ENCODE measurements around the gene ANK2.

DNA sequence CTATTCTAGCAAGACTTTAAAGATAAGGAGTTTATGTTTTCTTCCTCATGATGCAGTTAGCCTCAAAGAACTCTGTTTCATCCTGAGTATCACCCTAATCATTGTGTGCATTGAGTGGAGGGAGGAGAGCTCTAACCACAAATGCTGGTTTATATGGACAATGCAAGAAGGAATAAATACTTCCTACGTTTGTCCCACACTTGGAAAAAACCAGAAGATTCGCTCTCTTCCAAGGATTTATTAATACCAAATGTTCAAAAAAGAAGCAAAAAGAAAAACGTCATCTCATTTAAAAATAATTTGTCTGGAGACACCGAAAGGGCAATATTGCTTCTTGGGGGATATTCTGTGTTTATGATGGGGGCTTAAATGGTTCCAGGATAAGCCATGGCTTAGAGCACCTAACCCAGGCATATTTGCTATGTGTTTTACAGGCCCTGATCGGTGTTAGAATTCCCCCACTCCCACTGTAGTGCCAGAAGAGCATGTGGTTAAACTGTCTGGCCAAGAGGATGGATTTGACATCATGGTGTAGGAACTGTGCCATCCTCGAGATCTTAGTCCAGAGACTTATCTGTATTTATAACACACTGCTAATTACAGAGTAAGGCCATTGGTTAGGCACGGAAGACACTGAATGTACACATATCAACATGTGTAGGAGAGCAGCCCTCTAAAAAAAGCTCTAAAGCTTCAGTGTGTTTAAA lies 227.2 kb downstream of the ANK2 start:
- TF ChIP-seq, protein P1, sequence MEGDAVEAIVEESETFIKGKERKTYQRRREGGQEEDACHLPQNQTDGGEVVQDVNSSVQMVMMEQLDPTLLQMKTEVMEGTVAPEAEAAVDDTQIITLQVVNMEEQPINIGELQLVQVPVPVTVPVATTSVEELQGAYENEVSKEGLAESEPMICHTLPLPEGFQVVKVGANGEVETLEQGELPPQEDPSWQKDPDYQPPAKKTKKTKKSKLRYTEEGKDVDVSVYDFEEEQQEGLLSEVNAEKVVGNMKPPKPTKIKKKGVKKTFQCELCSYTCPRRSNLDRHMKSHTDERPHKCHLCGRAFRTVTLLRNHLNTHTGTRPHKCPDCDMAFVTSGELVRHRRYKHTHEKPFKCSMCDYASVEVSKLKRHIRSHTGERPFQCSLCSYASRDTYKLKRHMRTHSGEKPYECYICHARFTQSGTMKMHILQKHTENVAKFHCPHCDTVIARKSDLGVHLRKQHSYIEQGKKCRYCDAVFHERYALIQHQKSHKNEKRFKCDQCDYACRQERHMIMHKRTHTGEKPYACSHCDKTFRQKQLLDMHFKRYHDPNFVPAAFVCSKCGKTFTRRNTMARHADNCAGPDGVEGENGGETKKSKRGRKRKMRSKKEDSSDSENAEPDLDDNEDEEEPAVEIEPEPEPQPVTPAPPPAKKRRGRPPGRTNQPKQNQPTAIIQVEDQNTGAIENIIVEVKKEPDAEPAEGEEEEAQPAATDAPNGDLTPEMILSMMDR (IDR thresholded peaks at IDR 0.05) = no peak
- no peak for TF ChIP-seq POLR2A (IDR thresholded peaks at IDR 0.05)
